Measurements from ENCODE around the gene CFAP119. TPM values are rescaled to one million over a fixed set of nuclear protein-coding genes. Genes with fewer than 3 reads are reported as not detected.

The CFAP119 gene
- total and polyA plus RNA-seq, 10 of the 15 experiments (the other 5 are each of a cell fraction or from before 2014, with no cell fraction given) = 2.2 to 9.4 (median 4.3) TPM

GRCh38 chr16:30744183-30744582, 17.7 kb downstream of the CFAP119 start:
- H3K79me2 ChIP-seq (ENCODE audit: control insufficient read depth, insufficient read depth, low read length) = peaks cover 5% of the 10 kb centered on the region
- H3K4me1 ChIP-seq (ENCODE audit: control insufficient read depth, insufficient read depth, low read length) = peaks cover 3% of the 10 kb centered on the region
- WGBS (ENCODE audit: insufficient coverage, insufficient replicate concordance, low lambda C conversion rate, missing lambda C conversion rate) = 100% methylated on average over 2 of the region's 2 CpGs
- no peaks in the 10 kb centered on the region for H3K9me3 ChIP-seq (replicated peaks; ENCODE audit: control insufficient read depth, insufficient read depth, low read length)
- no peak overlapping the region for H3K4me3 ChIP-seq
- H3K36me3 ChIP-seq (ENCODE audit: control insufficient read depth in 2 of 2, insufficient read depth in 2 of 2, low read length in 1 of 2) = peaks cover 2 to 10% of the 10 kb centered on the region in 2 experiments; a peak in 2 of 4 replicates
- POLR2A ChIA-PET = no interaction called here
- H3K4me2 ChIP-seq (ENCODE audit: control insufficient read depth, insufficient read depth) = no peak overlapping the region
- H3K27me3 ChIP-seq (replicated peaks in 1 of 2; ENCODE audit: control insufficient read depth in 2 of 2, insufficient read depth in 2 of 2, low read length in 1 of 2) = no peaks in the 10 kb centered on the region
- TF ChIP-seq MTA3 (IDR thresholded peaks at IDR 0.05; ENCODE audit: borderline replicate concordance, low read length) (no peak), RELB (IDR thresholded peaks at IDR 0.05; ENCODE audit: low read depth) (no peak), POLR2A (IDR thresholded peaks at IDR 0.05; ENCODE audit: low read depth, low read length) (no peak)
- no peak for DNase-seq (ENCODE audit: low read depth, low spot score)
- SMC1A ChIA-PET (ENCODE audit: uncharacterized antibody, unreplicated experiment) = interaction anchor here (1.0 kb wide), 1 partner anchor 157 kb away, joined by 3 read pairs; no protein-coding TSS in a partner anchor
- no peak overlapping the region for H3K27ac ChIP-seq (ENCODE audit: control insufficient read depth, insufficient read depth)
- H2AFZ ChIP-seq (ENCODE audit: control insufficient read depth, low read depth, low read length) = no peak overlapping the region
- RAD21 ChIA-PET (ENCODE audit: unreplicated experiment) = no interaction called here
- BruUV-seq (replicated peaks) = no TSS peak
- H4K20me1 ChIP-seq (ENCODE audit: control insufficient read depth, insufficient read depth) = no peaks in the 10 kb centered on the region; the same call in 1 of the 2 replicates
- in situ Hi-C loops (cut with MboI) (no loop called here), intact Hi-C loops (cut with micrococcal nuclease; ENCODE audit: unreplicated experiment) (no loop called here)
- no peak overlapping the region for H3K9ac ChIP-seq (ENCODE audit: control insufficient read depth, insufficient read depth, low read length)
- no peak for ATAC-seq
- CTCF ChIA-PET = no interaction called here
- FAIRE-seq = no peak

- ChIA-PET POLR2A (interaction anchor here (0.5 kb wide), 1 partner anchor 311 kb away, joined by 4 read pairs; no protein-coding TSS in a partner anchor), RAD21 (ENCODE audit: unreplicated experiment) (no interaction called here), CTCF (no interaction called here), SMC1A (ENCODE audit: uncharacterized antibody, unreplicated experiment) (interaction anchor here (1.0 kb wide), 1 partner anchor 157 kb away, joined by 3 read pairs; no protein-coding TSS in a partner anchor)
- TF ChIP-seq BCL3 (IDR thresholded peaks at IDR 0.05; ENCODE audit: borderline replicate concordance, insufficient read depth, low read depth, low read length, poor library complexity, severe bottlenecking) (peak; percentile 76), NFIC (IDR thresholded peaks at IDR 0.05; ENCODE audit: low read depth, low read length) (no peak)
- no peak for DNase-seq (ENCODE audit: low read depth, low spot score)
- Histone ChIP-seq H3K27me3 (replicated peaks in 1 of 2; ENCODE audit: control insufficient read depth in 2 of 2, insufficient read depth in 2 of 2, low read length in 1 of 2) (no peaks in the 10 kb centered on the region), H3K4me2 (ENCODE audit: control insufficient read depth, insufficient read depth) (no peak overlapping the region), H3K4me3 (no peak overlapping the region), H3K79me2 (ENCODE audit: control insufficient read depth, insufficient read depth, low read length) (peaks cover 2% of the 10 kb centered on the region), H3K9ac (ENCODE audit: control insufficient read depth, insufficient read depth, low read length) (no peak overlapping the region), H3K9me3 (replicated peaks; ENCODE audit: control insufficient read depth, insufficient read depth, low read length) (no peaks in the 10 kb centered on the region), H4K20me1 (ENCODE audit: control insufficient read depth, insufficient read depth) (no peaks in the 10 kb centered on the region), H2AFZ (ENCODE audit: control insufficient read depth, low read depth, low read length) (no peak overlapping the region), H3K4me1 (ENCODE audit: control insufficient read depth, insufficient read depth, low read length) (peaks cover 3% of the 10 kb centered on the region), H3K36me3 (ENCODE audit: control insufficient read depth in 2 of 2, insufficient read depth in 2 of 2, low read length in 1 of 2) (peaks cover 6 to 12% of the 10 kb centered on the region in 2 experiments; a peak in 3 of 4 replicates), H3K27ac (ENCODE audit: control insufficient read depth, insufficient read depth) (no peak overlapping the region)
- FAIRE-seq = no peak
- no peak for ATAC-seq
- 96% methylated on average over 11 of the region's 11 CpGs for WGBS (ENCODE audit: insufficient coverage, insufficient replicate concordance, low lambda C conversion rate, missing lambda C conversion rate)
- BruUV-seq (replicated peaks) = no TSS peak
- intact Hi-C loops (cut with micrococcal nuclease; ENCODE audit: unreplicated experiment) (no loop called here), in situ Hi-C loops (cut with MboI) (no loop called here)
Measured at GRCh38 chr16:30743716-30744115, 18.1 kb downstream of the CFAP119 start.

All from GM12878 (cell line).